GM19351 (cell line): Measurements from ENCODE around the gene SNTB2.
"Not testable (repeated sequence)": the region's sequence is repeated elsewhere in the genome, so short reads cannot be mapped to it uniquely, and the experiment has no call there.

Experiments used
- ATAC-seq: cut with Tn5 transposase; IDR thresholded peaks from one replicate; pipeline ENCODE4 v1.9.1; 2021; ENCODE audit warnings: mild to moderate bottlenecking, moderate library complexity; ENCODE audit not compliant: unreplicated experiment

SNTB2 gene

GRCh38 chr16:69186642-69187445 lies at the start of gene SNTB2:
Gene SNTB2, plus strand, starts transcription at chr16:69187164. Its CDS starts 3 bp downstream, at chr16:69187167.
- ATAC-seq = peak; percentile 87

DNA sequence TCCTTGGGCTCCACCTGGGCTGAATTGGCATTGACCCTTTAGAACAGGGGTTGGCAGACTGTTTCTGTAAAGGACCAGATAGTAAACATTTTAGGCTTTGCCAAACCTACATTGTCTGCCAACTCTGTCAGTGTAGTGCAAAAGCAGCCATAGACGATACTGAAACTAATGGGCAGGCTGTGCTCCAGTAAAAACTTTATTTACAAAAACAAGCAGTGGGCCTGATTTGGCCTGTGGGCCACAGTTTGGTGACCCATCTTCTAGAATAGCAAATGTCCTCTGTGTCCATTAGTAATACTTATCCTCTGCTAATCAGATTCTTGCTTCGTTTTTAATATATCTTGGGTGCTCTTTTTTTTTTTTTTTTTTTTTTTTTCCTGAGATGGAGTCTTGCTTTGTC lies 48.4 kb upstream of the SNTB2 start:
- no peak for ATAC-seq

DNA sequence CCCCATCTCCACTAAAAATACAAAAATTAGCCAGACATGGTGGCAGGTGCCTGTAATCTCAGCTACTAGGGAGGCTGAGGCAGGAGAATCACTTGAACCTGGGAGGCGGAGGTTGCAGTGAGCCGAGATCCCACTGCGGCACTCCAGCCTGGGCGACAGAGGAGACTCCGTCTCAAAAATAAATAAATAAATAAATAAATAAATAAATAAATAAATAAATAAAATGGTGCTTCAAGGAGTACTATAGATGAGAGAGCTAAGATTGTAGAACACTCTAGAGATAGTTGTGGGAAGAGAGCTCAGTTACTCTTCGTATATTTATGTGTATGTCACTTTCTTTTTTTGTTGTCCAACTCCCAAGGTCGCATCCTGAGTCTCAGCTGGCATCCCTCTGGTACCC lies 47.5 kb upstream of the SNTB2 start:
- not testable (repeated sequence) for ATAC-seq

DNA sequence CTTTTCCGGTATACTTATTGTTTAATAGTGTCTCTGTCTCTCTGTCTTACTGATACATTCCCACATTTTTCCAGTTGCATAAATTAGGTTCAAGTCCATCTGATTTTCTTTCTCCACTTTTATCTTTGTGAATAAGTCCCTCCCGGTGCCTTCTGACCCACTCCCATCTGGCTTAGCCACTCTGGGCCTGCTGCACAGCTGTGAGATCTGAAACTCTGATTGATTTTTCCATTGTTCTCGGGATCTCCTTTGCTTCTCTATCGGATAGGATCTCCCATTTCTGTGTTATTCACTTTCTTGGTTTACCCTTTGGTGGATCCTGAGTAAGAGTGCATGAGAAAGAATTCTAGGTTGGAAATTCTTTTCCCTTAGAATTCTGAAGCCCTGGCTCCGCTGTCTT lies 46.0 kb upstream of the SNTB2 start:
- ATAC-seq = no peak

- no peak for ATAC-seq
Observed at GRCh38 chr16:69141936-69142335, 45.0 kb upstream of the SNTB2 start.

GRCh38 chr16:69143116-69143515 lies 43.8 kb upstream of the SNTB2 start:
- ATAC-seq = no peak

GRCh38 chr16:69145658-69146057 lies 41.3 kb upstream of the SNTB2 start:
- ATAC-seq = no peak

GRCh38 chr16:69149621-69150020 lies 37.3 kb upstream of the SNTB2 start:
- ATAC-seq = not testable (repeated sequence)

GRCh38 chr16:69150146-69150865 lies 36.7 kb upstream of the SNTB2 start:
- no peak for ATAC-seq

DNA sequence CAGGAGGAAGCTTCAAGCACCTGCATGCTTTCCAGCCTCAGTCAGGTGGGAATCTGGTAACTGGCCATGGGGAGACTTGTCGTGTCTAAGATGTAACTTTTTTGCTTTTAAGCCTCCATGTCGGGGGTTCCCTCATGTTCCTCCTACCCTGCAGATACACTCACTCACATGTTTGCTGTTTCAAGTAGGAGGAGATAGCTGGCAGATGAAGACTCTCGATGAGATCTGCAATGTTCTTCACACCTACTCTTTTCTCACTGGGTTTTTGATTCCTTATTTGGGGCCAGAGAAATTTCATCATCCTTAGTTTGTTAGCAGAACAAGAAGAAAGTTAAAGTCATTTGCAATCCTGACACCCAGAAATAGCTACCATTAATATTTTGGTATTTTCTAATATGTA lies 29.8 kb upstream of the SNTB2 start:
- ATAC-seq = no peak

DNA sequence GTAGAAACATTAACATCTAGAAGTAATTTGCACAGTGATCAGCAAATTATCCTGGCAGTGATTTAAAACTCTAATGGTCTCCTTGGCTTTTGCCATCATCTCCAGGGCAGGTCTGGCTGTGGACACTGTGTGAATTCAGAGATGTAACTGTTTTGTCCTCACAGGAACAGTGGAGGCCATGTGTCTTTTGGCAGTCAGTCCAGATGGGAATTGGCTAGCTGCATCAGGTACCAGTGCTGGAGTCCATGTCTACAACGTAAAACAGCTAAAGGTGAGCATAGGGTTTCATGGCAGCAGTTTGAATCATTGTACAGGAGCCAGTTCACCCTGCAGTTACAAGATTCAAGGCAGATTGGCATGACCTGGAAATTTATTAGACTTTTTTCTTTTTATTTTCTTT lies 26.8 kb upstream of the SNTB2 start:
- ATAC-seq = no peak

- ATAC-seq = no peak
Observed at GRCh38 chr16:69165584-69165983, 21.4 kb upstream of the SNTB2 start.

GRCh38 chr16:69166221-69166833 lies 20.6 kb upstream of the SNTB2 start:
- no peak for ATAC-seq

DNA sequence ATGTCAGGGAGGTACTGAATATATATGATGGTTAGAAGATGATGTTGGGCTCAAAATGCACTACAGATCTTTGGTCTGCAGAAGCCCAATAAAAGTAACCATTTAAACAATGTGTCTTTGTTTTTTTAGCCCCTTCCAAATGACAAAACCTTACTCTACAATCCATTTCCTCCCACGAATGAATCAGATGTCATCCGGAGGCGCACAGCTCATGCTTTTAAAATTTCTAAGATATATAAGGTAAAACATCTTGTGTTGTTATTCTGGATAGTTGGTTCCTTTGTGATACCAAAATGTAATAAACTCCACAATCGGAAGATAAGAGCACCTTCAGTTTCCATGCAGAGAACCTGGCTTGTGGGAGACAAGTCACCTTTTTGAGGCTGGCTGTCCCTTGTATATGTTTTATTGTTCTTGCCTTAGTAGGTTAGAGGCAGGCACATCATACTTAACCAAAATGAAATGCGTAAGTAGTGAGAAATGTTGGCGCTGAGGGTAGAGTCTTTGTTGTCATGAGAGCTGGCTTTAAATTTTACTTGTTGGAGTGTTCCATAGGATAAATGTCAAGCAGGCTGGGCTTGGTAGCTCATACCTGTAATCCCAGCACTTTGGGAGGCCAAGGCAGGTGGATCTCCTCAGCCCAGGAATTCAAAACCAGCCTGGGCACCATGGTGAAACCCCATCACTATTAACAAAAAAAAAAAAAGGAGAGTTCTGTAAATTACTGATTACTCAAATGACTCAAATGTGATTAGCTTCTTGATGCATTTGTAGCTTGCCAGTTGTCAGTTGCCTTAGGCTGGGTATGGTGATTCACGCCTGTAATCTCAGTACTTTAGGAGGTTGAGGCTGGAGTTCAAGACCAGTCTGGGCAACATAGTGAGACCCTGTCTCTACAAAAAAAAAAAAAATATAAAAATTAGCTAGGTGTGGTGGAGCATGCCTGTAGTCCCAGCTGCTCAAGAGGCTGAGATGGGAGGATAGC lies 19.7 kb upstream of the SNTB2 start:
- ATAC-seq = no peak

DNA sequence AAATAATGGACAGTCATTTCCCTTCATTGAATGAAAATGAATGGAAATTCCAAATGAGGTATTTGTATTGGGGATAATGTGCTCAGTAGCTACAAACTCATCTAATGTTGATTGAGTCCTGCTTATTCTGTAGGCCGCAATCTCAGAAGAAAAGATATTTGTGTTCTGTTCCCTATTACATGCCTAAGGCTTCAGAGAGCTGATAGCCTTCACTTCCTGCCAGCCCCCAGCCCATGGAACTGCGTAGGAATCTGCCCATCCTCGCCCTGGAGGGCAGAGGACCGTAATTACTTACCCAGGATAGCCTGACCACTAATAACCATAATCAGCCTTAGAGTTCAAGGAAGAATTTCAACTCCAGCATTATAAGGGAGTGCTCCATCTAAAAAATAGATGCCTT lies 17.9 kb upstream of the SNTB2 start:
- ATAC-seq = no peak

GRCh38 chr16:69169607-69170352 lies 17.2 kb upstream of the SNTB2 start:
- ATAC-seq = no peak

- ATAC-seq = no peak
Observed at GRCh38 chr16:69171325-69172084, 15.5 kb upstream of the SNTB2 start.

- ATAC-seq = no peak
Observed at GRCh38 chr16:69176033-69176800, 10.7 kb upstream of the SNTB2 start.
